GM23248 (cell line): ENCODE data around the gene S1PR2. TPM values are rescaled to one million over a fixed set of nuclear protein-coding genes. Genes with fewer than 3 reads are reported as not detected.

Experiments used
- DNase-seq: peaks from one replicate; pipeline ENCODE4 v3.0.0-alpha.2; 2015
- H2AFZ ChIP-seq: fragments of 200-600 bp; sonication (generic); 2 replicates; pipeline ENCODE4 v1.6.1; 2016; ENCODE audit warnings: antibody characterized with exemption
- H3F3A ChIP-seq: fragments of 200-600 bp; sonication (generic); 2 replicates; pipeline ENCODE4 v1.6.1; 2016; ENCODE audit warnings: mild to moderate bottlenecking, antibody characterized with exemption, mixed run types; ENCODE audit not compliant: insufficient read depth
- H3K27ac ChIP-seq: fragments of 200-600 bp; sonication (generic); 2 replicates; pipeline ENCODE4 v1.5.1; 2016; ENCODE audit warnings: mild to moderate bottlenecking
- H3K27me3 ChIP-seq: fragments of 200-600 bp; sonication (generic); replicated peaks from 2 replicates; pipeline ENCODE4 v1.6.1; 2016; ENCODE audit warnings: mild to moderate bottlenecking; ENCODE audit not compliant: insufficient read depth
- H3K36me3 ChIP-seq: fragments of 200-600 bp; sonication (generic); 2 replicates; pipeline ENCODE4 v1.6.1; 2016; ENCODE audit warnings: low read depth, mild to moderate bottlenecking
- H3K4me1 ChIP-seq: fragments of 200-600 bp; sonication (generic); 2 replicates; pipeline ENCODE4 v1.6.1; 2016; ENCODE audit warnings: mild to moderate bottlenecking; ENCODE audit not compliant: insufficient read depth
- H3K4me2 ChIP-seq: fragments of 200-600 bp; sonication (generic); one replicate; pipeline ENCODE4 v1.6.1; 2016; ENCODE audit warnings: mild to moderate bottlenecking; ENCODE audit not compliant: unreplicated experiment
- H3K4me3 ChIP-seq: fragments of 200-600 bp; sonication (generic); 2 replicates; pipeline ENCODE4 v1.5.1; 2016; ENCODE audit warnings: mild to moderate bottlenecking
- H3K79me2 ChIP-seq: fragments of 200-600 bp; sonication (generic); 2 replicates; pipeline ENCODE4 v1.6.1; 2016; ENCODE audit warnings: mild to moderate bottlenecking; ENCODE audit not compliant: insufficient read depth
- H3K9ac ChIP-seq: fragments of 200-600 bp; sonication (generic); 2 replicates; pipeline ENCODE4 v1.6.1; 2016; ENCODE audit warnings: mild to moderate bottlenecking
- H3K9me2 ChIP-seq: fragments of 200-600 bp; sonication (generic); 2 replicates; pipeline ENCODE4 v1.6.1; 2016; ENCODE audit warnings: mixed run types, mild to moderate bottlenecking, moderate library complexity; ENCODE audit not compliant: insufficient read depth
- H3K9me3 ChIP-seq: fragments of 200-600 bp; sonication (generic); one replicate; pipeline ENCODE4 v1.6.1; 2017; ENCODE audit warnings: low read depth
- H4K20me1 ChIP-seq: fragments of 200-600 bp; sonication (generic); 2 replicates; pipeline ENCODE4 v1.6.0; 2016; ENCODE audit not compliant: insufficient read depth
- EZH2 ChIP-seq: fragments of 200-600 bp; sonication (generic); IDR thresholded peaks from 2 replicates; pipeline ENCODE4 v1.6.1; 2018; ENCODE audit warnings: antibody characterized with exemption, mild to moderate bottlenecking; ENCODE audit not compliant: insufficient read depth, poor library complexity, severe bottlenecking
- EZH2phosphoT487 ChIP-seq: fragments of 200-600 bp; sonication (generic); IDR thresholded peaks from 2 replicates; pipeline ENCODE4 v1.6.1; 2018; ENCODE audit warnings: antibody characterized with exemption, moderate library complexity, mild to moderate bottlenecking, low read depth; ENCODE audit not compliant: insufficient read depth
- WGBS, 2 experiments: methylation state at CpG; one replicate each; pipeline ENCODE4 v1.1.6; 2015 to 2017; ENCODE audit warnings: low lambda C conversion rate in 2 of 2, low coverage in 1 of 2; ENCODE audit errors: missing lambda C conversion rate in 2 of 2; 5-methylcytosine and 5-hydroxymethylcytosine counted together
- in situ Hi-C: fragments of 300-500 bp; cut with MboI; formaldehyde crosslinking; loops from 2 replicates; pipeline ENCODE4 v1.15.0; 2020
- polyA plus RNA-seq: library from polyadenylated mRNA; unstranded; fragments of >200 nt; fragmentation: Nextera tagmentation; extraction: Ambion mirVana; gene quantifications from 2 replicates; pipeline ENCODE4 v1.2.1, GENCODE V29; 2016
- total RNA-seq: library from RNA; depleted of rRNA; stranded (reverse); fragments of >200 nt; shearing (Covaris generic); gene quantifications from 2 replicates; pipeline ENCODE4 v1.2.3, GENCODE V29; 2014

The S1PR2 gene
- total and polyA plus RNA-seq, 2 experiments from 2014 or later: 20.3 to 35.1 TPM

GRCh38 chr19:10224337-10224736, 6.8 kb downstream of the S1PR2 start:
- Histone ChIP-seq H3K4me1 (peaks cover 10% of the 10 kb centered on the region), H3K9me3 (no peaks in the 10 kb centered on the region), H2AFZ (no peak overlapping the region), H3K9me2 (no peaks in the 10 kb centered on the region), H3K79me2 (peaks cover 77% of the 10 kb centered on the region), H4K20me1 (no peaks in the 10 kb centered on the region), H3K27me3 (no peaks in the 10 kb centered on the region), H3K36me3 (no peaks in the 10 kb centered on the region), H3K9ac (no peak overlapping the region), H3K27ac (no peak overlapping the region), H3F3A (peaks cover 32% of the 10 kb centered on the region), H3K4me2 (no peak overlapping the region), H3K4me3 (no peak overlapping the region)
- no peak for DNase-seq
- in situ Hi-C loops: no loop called here
- TF ChIP-seq EZH2 (no peak), EZH2phosphoT487 (no peak)
- WGBS, 2 experiments: 95 to 97% methylated on average over 22 to 23 of the region's 23 CpGs

- Histone ChIP-seq H4K20me1 (no peaks in the 10 kb centered on the region), H2AFZ (no peak overlapping the region), H3K9me3 (no peaks in the 10 kb centered on the region), H3K9me2 (no peaks in the 10 kb centered on the region), H3K36me3 (no peaks in the 10 kb centered on the region), H3F3A (peaks cover 28% of the 10 kb centered on the region), H3K9ac (no peak overlapping the region), H3K27ac (no peak overlapping the region), H3K27me3 (no peaks in the 10 kb centered on the region), H3K4me1 (peaks cover 10% of the 10 kb centered on the region), H3K4me3 (no peak overlapping the region), H3K4me2 (no peak overlapping the region), H3K79me2 (peaks cover 70% of the 10 kb centered on the region)
- in situ Hi-C loops: no loop called here
- 94 to 96% methylated on average over 22 to 28 of the region's 28 CpGs for WGBS, 2 experiments
- no peak for TF ChIP-seq EZH2
- no peak for DNase-seq
Measured at GRCh38 chr19:10223488-10224213, 7.5 kb downstream of the S1PR2 start.

- TF ChIP-seq EZH2: no peak
- no peak for TF ChIP-seq EZH2phosphoT487
- no peak for DNase-seq
- Histone ChIP-seq H3K36me3 (no peaks in the 10 kb centered on the region), H3K4me2 (no peak overlapping the region), H3K79me2 (peaks cover 57% of the 10 kb centered on the region), H3K27me3 (no peaks in the 10 kb centered on the region), H4K20me1 (no peaks in the 10 kb centered on the region), H3K4me3 (no peak overlapping the region), H2AFZ (no peak overlapping the region), H3K9me2 (no peaks in the 10 kb centered on the region), H3K9me3 (no peaks in the 10 kb centered on the region), H3K9ac (no peak overlapping the region), H3K27ac (no peak overlapping the region), H3K4me1 (peaks cover 10% of the 10 kb centered on the region), H3F3A (peaks cover 16% of the 10 kb centered on the region)
- 87 to 90% methylated on average over 14 of the region's 14 CpGs for WGBS, 2 experiments
- in situ Hi-C loops: no loop called here
Measured at GRCh38 chr19:10222201-10222890, 8.8 kb downstream of the S1PR2 start.

- TF ChIP-seq EZH2phosphoT487 (no peak), EZH2 (no peak)
- no peaks in the 10 kb centered on the region for H4K20me1 ChIP-seq
- no peak overlapping the region for H3K4me3 ChIP-seq
- no peak overlapping the region for H2AFZ ChIP-seq
- in situ Hi-C loops: no loop called here
- H3K4me1 ChIP-seq: peaks cover 1% of the 10 kb centered on the region; the same call in 1 of the 2 replicates
- H3K27me3 ChIP-seq: no peaks in the 10 kb centered on the region
- H3K27ac ChIP-seq: no peak overlapping the region
- H3K4me2 ChIP-seq: no peak overlapping the region
- 83 to 91% methylated on average over 7 of the region's 7 CpGs for WGBS, 2 experiments
- peaks cover 3% of the 10 kb centered on the region for H3F3A ChIP-seq
- DNase-seq: no peak
- H3K79me2 ChIP-seq: peaks cover 49% of the 10 kb centered on the region
- H3K9me2 ChIP-seq: no peaks in the 10 kb centered on the region
- no peak overlapping the region for H3K9ac ChIP-seq
- H3K36me3 ChIP-seq: no peaks in the 10 kb centered on the region
- no peaks in the 10 kb centered on the region for H3K9me3 ChIP-seq
Measured at GRCh38 chr19:10220695-10221094, 10.4 kb downstream of the S1PR2 start.
